ENCODE measurements around the gene RPTOR.

Gene RPTOR

GRCh38 chr17:80864751-80865150 is 320.1 kb downstream of the RPTOR start:
- no peak for DNase-seq (ENCODE audit: low spot score)
- in situ Hi-C loops (cut with MboI; ENCODE audit: low sequenced_read_pairs, unreplicated experiment), result no loop called here
- TF ChIP-seq, protein P1, sequence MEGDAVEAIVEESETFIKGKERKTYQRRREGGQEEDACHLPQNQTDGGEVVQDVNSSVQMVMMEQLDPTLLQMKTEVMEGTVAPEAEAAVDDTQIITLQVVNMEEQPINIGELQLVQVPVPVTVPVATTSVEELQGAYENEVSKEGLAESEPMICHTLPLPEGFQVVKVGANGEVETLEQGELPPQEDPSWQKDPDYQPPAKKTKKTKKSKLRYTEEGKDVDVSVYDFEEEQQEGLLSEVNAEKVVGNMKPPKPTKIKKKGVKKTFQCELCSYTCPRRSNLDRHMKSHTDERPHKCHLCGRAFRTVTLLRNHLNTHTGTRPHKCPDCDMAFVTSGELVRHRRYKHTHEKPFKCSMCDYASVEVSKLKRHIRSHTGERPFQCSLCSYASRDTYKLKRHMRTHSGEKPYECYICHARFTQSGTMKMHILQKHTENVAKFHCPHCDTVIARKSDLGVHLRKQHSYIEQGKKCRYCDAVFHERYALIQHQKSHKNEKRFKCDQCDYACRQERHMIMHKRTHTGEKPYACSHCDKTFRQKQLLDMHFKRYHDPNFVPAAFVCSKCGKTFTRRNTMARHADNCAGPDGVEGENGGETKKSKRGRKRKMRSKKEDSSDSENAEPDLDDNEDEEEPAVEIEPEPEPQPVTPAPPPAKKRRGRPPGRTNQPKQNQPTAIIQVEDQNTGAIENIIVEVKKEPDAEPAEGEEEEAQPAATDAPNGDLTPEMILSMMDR (IDR thresholded peaks at IDR 0.05; ENCODE audit: borderline replicate concordance, control extremely low read depth, extremely low read depth, insufficient read depth, missing control alignments), result no peak

- TF ChIP-seq, protein P1 (IDR thresholded peaks at IDR 0.05; ENCODE audit: borderline replicate concordance, control extremely low read depth, extremely low read depth, insufficient read depth, missing control alignments), result peak; percentile 52
- peak; percentile 75 for DNase-seq (ENCODE audit: low spot score)
- in situ Hi-C loops (cut with MboI; ENCODE audit: low sequenced_read_pairs, unreplicated experiment), result no loop called here
These were observed 321.6 kb downstream of the RPTOR start for GRCh38 chr17:80866050-80866793.

- in situ Hi-C loops (cut with MboI; ENCODE audit: low sequenced_read_pairs, unreplicated experiment), result no loop called here
- TF ChIP-seq, protein P1 (IDR thresholded peaks at IDR 0.05; ENCODE audit: borderline replicate concordance, control extremely low read depth, extremely low read depth, insufficient read depth, missing control alignments), result no peak
- DNase-seq (ENCODE audit: low spot score), result no peak
These were observed 323.5 kb downstream of the RPTOR start for GRCh38 chr17:80868022-80868609.

GRCh38 chr17:80869481-80870145 is 325.0 kb downstream of the RPTOR start:
- DNase-seq (ENCODE audit: low spot score), result no peak
- in situ Hi-C loops (cut with MboI; ENCODE audit: low sequenced_read_pairs, unreplicated experiment), result no loop called here

GRCh38 chr17:80870401-80870800 is 325.8 kb downstream of the RPTOR start:
- no peak for DNase-seq (ENCODE audit: low spot score)
- TF ChIP-seq, protein P1 (IDR thresholded peaks at IDR 0.05; ENCODE audit: borderline replicate concordance, control extremely low read depth, extremely low read depth, insufficient read depth, missing control alignments), result no peak
- in situ Hi-C loops (cut with MboI; ENCODE audit: low sequenced_read_pairs, unreplicated experiment), result no loop called here

More at GRCh38 chr17:80869481-80870145, 325.0 kb downstream of the RPTOR start:
- TF ChIP-seq, protein P1 (IDR thresholded peaks at IDR 0.05; ENCODE audit: borderline replicate concordance, control extremely low read depth, extremely low read depth, insufficient read depth, missing control alignments), result no peak

DNA sequence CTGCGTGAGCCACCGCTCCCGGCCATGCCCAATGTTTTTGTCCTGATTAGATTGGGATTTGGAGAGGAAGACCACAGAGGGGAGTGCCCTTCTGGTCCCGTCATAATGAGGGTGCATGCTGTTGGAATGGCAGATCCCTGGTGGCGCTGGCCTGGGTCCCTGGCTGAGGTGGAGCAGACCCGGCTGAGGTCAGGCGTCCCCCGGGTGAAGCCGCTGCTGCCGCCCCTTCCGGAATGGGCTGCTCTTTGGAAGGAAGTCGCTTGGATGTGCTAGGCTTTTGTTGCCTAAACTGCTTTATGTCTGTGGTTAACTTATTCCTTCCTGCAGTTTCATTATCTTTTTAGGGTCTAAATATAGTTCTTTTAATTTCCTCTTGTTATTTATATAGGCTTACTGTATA is 326.7 kb downstream of the RPTOR start:
- in situ Hi-C loops (cut with MboI; ENCODE audit: low sequenced_read_pairs, unreplicated experiment), result no loop called here
- DNase-seq (ENCODE audit: low spot score), result no peak
- TF ChIP-seq, protein P1 (IDR thresholded peaks at IDR 0.05; ENCODE audit: borderline replicate concordance, control extremely low read depth, extremely low read depth, insufficient read depth, missing control alignments), result no peak

Measured in GM13976 (cell line).